Stimulated activated CD8-positive, alpha-beta memory T cell treated with anti-CD3 and anti-CD28 coated beads, Interleukin-7, amount 100 ng/mL, for 24 hours (primary cell): ENCODE data around the gene SLC38A10.
"Not testable (repeated sequence)": the region's sequence is repeated elsewhere in the genome, so short reads cannot be mapped to it uniquely, and the experiment has no call there.

Experiments used
- DNase-seq: peaks from one replicate; pipeline ENCODE4 v3.0.0-alpha.2; 2020; ENCODE audit warnings: low read depth

SLC38A10 gene

DNA sequence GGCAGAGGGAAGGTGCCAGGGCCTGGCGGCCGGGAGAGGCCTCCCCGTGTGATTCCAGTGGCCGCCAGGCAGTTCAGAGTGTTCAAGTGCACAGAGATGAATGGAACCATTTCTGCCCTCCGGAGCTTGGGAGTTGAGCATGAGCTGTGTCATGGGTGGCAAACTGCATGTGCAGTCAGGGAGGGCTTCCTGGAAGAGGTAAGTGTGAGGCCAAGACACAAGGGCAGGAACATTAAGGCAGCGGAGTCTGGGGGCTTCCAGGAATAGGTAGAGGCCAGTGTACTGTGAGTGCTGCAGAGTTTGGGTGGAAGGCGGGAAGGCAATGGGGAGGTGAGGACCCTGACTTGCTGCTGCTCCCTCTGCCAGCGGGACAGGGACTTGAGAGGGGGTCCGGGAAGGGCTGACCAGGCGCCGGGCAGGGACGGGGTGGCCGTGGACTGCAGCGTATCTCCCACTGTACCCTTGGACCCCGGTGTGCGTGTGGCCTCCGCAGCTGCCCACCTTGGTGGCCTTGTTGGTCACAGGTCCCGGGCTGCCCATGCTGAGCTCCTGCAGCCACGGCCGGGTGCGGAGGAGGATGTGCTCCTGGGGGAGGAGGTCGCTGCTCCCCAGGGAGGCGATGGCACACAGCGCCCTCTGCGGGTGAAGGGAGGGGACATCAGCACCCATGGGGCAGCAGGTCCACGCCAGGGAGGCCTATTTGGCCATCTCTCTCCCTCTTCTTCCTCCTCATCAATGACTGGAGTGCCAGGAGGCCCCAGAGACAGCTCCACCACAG is 64.9 kb downstream of the SLC38A10 start:
- DNase-seq, result no peak

DNA sequence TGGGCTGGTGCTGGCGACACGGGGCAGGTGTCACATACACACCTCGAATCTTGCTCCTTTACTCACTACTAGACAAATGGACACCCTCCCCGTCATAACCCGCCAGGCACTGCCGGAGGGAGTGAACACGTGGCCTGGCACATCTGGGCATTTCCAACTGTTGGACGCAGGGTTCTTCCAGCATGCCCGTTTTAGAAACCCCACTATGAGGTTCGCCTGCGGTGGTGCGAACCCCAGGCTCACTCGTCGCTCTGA is 65.5 kb downstream of the SLC38A10 start:
- DNase-seq, result no peak

DNA sequence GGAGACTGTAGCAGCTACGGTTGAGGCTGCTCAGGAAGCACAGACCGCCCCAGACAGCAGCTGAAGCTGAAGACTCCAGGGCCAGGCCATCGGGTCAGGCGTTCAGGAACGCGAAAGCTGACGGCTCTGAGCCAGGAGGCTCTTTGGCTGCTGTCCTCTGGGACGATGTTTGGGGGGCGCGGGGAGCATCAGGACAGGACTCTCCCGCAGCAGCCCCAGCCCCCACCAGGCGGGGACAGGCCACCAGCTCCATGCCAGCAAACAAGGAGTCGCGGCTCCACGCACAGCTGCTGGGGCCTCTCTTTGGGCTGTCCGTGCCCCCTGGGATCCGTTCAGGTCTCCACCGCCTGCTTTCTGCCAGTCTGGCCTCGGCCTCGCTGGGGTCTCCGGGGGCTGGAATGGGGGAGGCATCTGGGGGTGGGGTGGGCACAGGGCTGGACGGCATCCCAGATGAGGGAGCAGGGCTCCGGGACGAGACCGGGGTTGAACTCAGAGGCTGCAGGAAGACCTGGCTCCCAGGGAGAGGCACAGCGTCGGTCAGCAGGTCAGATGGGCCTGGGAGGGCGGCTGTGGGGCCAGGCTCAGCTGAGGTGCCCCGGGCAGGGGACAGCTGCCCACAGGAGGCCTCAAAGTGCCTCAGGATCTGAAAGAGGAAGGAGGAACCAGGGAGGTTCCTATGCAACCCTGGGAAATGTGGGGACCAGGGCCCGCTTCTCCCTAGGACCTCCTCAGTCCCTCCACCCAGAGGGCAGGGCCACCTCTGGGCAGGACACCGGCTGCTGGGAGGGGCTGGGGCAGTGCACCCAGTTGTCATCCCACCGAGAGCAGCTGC is 66.1 kb downstream of the SLC38A10 start:
- no peak for DNase-seq

DNA sequence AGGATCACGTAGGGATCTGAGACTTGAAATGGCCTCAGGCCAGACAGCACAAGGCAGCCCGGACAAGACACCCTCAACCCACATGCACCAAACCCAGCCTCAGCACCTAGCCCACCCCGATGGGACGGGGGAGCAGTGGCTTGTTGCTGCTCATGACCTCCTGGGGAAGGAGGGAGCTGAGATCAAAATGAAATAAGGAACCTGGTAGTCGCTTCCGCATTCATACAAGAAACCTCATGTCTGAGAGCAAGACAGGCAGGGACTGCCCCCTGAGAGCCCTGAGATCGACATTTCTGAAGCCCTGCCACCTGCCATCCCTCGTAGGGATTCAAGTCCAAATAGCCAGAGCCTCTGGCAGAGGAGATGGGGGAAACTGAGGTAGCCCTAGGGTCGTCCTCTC is 66.7 kb downstream of the SLC38A10 start:
- DNase-seq, result no peak

DNA sequence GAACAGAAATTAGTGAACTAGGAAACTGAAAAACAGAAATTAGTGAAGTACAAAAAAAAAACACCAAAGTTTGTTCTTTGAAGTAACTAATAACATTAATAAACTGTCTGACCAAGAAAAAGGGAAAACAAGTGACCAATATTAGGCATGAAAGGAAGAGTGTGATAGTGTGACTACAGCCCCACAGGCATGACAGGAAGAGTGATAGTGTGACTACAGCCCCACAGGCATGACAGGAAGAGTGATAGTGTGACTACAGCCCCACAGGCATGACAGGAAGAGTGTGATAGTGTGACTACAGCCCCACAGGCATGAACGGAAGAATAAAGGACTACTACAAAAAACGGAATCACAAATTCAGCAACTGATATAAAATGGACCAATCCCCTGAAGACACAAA is 67.5 kb downstream of the SLC38A10 start:
- DNase-seq, result not testable (repeated sequence)

DNA sequence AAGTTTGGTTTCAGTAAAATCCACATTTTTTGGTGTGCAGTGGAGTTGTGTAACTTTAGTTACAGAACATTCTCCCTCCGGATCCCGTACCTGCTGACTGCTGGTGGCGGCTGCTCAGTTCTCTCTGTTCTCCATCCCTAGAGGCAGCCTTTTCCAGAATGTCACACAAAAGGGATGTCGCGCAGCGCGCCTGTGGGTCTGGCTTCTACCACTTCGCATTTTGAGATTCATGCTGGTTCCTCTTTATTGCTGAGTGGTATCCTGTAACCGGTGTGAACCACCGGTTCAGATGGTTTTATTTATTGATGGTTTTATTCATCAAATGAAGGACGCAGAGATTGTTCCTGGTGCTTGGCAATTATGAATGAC is 71.4 kb downstream of the SLC38A10 start:
- no peak for DNase-seq

DNA sequence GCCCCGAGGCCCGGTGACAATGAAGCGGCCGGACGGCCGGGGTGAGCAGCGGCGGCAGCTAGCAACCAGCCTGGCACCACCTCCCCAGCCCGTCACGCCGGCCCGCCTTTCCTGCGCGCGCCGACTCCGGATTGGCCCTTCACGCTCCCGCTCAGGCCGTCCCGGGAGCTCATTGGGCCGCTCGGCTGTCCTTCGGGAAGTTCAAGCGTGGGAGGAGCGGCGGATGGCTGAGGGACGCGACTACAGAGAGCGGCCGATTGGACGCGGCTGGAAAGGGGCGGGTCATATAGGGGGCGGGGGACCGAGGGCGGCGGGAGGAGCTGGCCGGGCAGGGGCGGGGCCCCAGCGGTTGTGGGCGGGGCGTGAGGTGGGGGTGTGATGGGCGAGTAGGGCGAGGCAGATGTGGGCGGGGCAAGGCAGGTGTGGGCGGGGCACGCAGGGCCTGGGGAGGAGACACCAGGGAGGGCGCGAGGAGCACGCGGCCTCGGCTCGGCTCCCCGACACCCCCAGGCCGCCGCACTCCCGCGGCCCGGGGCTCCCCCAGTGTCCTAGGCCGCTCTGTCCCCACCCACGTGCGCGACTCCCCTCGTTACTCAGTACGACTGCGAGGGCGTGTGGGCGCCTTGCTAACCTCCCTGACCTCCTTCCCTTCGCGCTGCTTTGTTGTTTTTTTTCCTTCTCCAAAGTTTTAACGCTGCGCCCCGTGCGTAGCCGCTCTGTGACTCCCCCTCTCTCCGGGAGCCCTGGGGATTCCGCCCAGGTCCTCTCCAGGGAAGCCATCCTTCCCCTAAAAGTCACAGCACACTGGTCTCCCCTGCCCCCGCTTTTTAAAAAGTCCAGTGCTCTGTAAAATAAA is 72.0 kb downstream of the SLC38A10 start, which contains the start of gene CEP131:
Gene CEP131, minus strand, starts transcription at position 60 of the 856 bp plus-strand sequence. CDS start 2,909 bp downstream, outside the sequence.
- peak; percentile 100 for DNase-seq

DNA sequence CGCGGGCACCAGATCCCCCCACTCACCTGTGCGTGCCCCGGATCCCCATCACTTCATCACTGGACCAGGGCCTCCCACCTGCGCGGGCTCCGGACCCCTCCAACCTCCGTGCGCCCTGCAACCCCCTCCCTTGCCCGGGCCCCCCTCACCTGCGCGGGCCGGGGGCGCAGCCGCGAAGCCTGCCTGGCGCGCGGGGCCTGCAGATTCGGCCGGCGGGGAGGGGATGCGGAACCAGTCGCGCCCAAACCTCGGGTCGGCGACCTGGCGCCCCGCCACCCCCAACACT is 72.5 kb downstream of the SLC38A10 start:
- no peak for DNase-seq

DNA sequence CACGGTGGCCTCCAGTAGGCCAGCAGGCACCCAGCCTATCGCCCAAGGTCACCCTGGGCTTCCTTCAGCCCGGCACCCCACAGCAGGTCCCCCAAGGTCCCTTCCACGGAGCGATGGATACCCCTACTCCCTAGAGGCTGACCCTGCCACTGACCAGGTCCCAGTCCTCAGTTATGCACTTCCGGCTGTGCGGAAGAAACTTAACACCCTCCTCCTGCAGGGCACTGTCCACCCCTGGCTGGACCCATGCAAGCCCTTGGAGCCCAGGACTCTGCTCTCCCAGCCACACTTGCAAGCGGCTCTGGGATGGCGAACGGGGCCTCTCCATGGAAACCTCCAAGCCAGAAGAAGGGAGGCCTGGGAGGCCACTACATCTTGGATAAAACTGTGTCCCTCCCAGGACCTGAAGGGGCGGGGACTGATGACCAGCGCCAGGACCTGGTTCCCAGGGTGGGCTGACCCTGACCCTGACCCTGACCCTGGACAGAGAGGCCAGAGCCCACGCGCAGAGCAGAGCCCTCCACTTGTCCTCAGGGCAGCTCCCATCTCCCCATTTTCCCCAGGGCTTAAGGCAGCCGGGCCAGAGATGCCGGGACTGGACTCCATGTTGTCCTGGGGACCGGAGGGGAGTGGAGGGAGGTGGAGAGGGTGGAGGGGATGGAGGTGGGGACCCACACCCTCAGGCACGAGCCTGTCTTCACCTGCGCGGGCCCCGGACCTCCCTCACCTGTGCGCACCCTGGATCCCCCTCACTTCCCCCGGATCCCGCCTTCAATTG is 73.1 kb downstream of the SLC38A10 start:
- DNase-seq, result no peak

DNA sequence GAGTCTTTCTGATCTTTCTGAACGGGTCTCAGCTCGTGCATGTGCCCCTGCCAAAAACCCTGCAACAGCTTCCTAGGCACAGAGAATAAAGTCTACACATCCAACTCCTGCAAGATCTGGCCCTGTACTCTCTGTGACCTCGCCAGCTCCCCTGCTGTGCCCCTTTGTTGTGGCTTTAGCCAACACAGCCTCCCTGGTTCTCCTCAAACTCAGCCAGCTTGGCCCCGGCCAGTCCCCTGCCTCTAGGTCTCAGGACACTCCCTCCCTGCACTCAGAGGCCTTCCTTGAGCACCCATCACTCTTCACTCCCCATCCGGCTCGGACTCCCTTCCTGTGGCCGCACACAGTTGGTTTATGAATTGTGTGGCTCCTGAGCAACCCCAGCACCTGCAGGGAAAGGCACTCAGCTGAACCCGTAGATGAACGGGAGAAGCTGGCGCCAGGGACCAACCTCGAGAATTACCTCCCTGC is 73.7 kb downstream of the SLC38A10 start:
- DNase-seq, result no peak

DNA sequence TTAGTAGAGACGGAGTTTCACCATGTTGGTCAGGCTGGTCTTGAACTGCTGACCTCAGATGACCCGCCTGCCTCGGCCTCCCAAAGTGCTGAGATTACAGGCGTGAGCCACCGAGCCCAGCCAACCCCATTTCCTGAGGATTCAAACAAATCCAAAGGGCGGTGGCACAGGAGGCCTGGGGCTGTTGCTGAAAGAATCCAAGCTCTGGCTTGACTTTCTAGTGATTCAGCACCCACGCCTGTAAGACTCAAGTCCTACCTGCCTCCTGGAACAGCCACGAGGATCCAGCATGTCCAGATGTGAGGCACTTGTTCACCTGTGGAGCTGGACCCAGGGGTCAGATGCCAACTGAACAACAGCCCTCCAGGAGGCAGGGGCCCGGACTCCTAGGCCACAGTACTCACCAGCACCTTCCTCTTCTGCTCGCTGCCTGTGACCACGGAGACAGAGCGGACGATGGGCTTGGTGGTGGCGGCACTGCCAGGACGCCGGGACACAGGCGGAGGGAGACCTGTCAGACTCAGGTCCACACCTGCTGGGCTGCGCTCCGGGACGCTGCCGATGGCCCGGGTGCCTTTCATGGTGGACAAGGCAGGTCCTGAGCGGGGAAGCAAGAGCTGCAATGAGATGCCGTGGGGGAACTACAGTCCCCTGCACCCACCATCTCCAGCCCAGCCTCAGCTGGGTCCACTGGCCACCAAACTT is 75.5 kb downstream of the SLC38A10 start:
- no peak for DNase-seq

DNA sequence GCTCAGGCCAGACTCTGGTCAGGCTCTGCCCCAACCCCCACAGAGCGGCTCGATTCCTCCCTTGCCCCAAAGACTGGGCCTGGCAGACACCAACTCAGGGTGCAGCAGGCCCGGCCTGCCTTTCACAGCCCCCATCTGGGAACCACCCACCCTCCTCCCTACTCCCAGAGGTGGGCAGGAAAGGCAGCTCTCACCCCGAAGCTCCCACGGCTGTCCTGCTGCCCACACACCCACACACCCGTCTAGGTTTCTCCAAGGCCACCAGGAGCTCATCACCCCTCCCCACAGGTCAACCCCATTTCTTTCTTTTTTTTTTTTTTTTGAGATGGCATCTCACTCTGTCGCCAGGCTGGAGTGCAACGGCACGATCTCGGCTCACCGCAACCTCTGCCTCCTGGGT is 76.1 kb downstream of the SLC38A10 start:
- DNase-seq, result no peak

DNA sequence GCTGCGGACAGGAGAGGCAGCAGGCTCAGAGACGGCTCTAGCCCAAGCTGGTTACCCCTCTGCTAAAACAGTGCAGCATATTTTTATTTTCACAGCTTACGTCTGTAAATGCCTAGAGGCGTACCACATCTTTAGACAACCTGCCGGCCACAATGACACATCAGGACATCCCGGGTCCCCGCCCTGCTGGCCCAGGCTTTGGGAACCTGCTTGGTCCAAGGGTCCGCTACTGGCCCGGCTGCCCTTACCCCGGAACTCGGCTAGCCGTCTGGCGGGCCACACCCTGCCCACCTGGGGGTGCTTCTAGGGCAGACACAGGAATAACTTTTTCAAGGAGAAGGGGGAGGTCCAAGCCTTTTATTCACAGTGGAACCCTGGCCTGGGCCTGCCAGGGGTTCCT is 76.6 kb downstream of the SLC38A10 start:
- DNase-seq, result no peak

DNA sequence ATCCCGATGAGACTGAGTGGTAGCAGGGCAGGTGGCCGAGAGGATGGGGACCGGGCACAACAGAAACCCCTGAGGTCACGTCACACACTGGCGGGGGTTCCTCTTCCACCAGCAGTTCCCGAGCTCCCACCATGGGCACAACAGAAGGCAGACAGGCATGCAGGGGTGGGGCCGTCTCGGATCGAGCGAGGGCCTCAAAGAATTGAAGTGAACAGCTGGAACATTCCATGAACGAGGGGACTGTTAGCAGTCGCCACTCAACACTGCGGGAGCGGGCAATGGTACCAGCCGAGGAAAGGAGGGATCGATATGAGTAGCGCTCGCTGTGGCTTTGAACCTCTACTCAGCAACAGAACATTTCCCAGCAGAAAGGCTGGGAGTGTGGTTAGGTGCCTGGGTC is 77.6 kb downstream of the SLC38A10 start:
- DNase-seq, result no peak

DNA sequence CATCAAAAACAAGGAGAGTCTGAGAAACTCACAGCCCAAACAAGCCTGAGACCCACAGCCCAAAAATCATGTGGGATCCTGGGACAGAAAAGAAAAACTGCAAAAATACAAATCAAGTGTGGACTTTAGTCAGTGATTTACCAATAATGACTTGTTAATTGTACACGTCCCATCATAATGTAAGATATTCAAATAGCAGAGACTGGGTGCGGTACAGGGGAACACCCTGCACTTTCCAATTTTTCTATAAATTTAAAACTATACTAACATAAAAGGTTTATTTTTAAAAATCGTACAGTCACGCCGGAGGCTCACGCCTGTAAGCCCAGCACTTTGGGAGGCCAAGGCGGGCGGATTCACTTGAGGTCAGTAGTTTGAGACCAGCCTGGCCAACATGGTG is 81.1 kb downstream of the SLC38A10 start:
- no peak for DNase-seq

DNA sequence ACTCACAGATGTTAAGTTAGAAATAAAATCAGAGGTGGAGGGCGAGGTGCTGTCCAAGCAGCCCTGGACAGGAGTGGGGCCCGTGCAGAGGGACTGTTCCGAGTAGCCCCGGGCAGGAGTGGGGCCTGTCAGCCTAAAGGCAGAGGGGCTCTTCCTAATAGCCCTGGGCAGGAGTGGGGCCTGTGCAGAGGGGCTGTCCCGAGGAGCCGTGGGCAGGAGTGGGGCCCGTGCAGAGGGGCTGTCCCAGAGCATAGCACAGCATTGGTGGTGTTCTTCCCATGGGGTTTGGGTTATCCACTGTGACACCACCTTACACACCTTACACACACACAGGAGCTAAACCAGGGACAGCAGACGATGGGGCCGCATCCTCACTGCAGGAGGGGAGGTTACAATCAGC is 82.7 kb downstream of the SLC38A10 start:
- no peak for DNase-seq

DNA sequence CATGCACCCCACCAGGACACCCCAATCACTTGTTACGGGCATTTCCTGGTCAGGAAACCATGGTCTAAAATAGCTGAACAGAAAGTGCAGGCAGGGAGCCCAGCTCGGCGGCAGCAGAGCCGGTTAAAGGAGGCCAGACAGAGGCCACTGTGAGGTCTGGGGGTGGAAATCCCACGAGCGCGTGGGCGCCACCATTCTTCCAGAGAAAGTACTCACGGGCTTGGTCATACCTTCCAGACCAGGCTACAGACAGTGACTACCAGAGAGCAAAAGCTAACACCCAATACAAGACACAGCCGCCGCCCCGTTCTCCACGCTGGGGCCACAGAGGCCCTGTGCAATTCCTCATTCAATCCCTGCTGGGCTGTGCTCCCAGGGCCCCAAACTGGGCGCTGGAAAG is 84.2 kb downstream of the SLC38A10 start:
- DNase-seq, result no peak

DNA sequence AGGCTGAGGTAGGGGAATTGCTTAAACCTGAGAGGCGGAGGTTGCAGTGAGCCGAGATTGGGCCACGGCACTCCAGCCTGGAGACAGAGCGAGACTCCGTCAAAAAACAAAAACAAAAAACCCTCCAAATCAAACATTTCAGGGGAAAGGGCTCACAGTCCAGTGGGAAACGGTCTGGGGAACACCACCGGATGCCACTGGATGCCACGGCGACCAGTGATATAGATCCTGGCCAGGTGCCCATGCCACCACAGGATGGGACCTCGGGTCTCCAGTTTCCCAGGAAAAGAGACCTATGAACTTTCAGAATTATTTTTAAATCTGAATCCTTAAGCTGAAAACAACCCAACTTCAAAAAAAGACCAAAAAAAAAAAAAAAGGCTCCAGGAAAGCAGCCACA is 84.6 kb downstream of the SLC38A10 start:
- DNase-seq, result no peak

DNA sequence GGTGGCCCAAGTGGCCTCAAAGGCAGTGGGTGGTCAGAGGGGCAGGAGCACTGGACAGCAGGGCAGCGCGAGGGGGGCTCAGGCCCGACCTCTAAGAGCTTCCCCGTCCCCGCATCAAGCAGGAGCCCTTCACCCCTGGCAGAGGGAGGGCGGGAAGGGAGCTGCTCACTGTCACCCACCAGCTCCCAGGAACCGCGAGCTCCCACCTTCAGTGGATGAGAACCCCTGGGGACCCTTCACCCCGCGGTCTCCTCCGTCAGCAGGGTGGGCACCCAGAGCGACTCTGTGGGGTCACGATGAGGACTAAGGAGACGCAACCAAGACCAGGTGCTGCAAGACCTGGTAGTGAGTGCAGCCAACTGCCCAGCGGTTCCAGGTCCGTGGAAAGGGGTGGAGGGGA is 86.0 kb downstream of the SLC38A10 start:
- no peak for DNase-seq

DNA sequence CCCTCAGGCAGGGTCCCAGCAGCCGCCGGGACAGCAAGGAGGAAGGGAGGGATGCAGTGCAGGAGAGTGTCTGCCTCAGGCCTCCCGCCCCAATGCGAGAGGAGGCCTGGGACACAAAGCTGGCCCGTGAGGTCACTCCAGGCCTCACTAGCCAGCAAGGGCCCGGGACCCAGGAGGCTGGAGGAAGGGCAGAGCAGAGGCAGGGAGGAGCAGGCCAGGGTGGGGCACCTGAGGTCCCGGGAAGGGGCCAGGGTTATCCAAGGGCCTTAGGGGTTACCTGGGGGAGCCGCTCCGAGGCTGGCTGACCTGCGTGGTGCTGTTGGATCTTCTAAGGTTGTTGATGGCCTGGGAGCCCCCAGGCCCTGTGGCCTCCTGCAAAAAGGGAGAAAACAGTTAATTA is 86.5 kb downstream of the SLC38A10 start:
- no peak for DNase-seq
